Measurements from ENCODE around the gene TJP2.

TJP2 gene

GRCh38 chr9:69260161-69260560 is 86.1 kb downstream of the TJP2 start:
- Histone ChIP-seq H3K27ac (ENCODE audit: low read length) (no peak overlapping the region), H4K20me1 (ENCODE audit: insufficient read depth, low read length) (no peaks in the 10 kb centered on the region), H3K9ac (ENCODE audit: low read length) (no peak overlapping the region), H3K9me3 (ENCODE audit: insufficient read depth, low read length) (no peaks in the 10 kb centered on the region), H2AFZ (ENCODE audit: low read depth, low read length) (no peak overlapping the region), H3K4me1 (ENCODE audit: low read length) (peaks cover 7% of the 10 kb centered on the region; the same call in 1 of the 2 replicates), H3K36me3 (replicated peaks; ENCODE audit: low read depth, low read length) (peaks cover 9% of the 10 kb centered on the region), H3K4me2 (ENCODE audit: low read length) (no peak overlapping the region), H3K27me3 (ENCODE audit: low read depth, low read length) (no peaks in the 10 kb centered on the region), H3K79me2 (ENCODE audit: low read length) (no peaks in the 10 kb centered on the region), H3K4me3 (ENCODE audit: low read length) (no peak overlapping the region)
- no peak for TF ChIP-seq EZH2phosphoT487 (IDR thresholded peaks at IDR 0.05; ENCODE audit: low read depth)
- TF ChIP-seq, protein P1, sequence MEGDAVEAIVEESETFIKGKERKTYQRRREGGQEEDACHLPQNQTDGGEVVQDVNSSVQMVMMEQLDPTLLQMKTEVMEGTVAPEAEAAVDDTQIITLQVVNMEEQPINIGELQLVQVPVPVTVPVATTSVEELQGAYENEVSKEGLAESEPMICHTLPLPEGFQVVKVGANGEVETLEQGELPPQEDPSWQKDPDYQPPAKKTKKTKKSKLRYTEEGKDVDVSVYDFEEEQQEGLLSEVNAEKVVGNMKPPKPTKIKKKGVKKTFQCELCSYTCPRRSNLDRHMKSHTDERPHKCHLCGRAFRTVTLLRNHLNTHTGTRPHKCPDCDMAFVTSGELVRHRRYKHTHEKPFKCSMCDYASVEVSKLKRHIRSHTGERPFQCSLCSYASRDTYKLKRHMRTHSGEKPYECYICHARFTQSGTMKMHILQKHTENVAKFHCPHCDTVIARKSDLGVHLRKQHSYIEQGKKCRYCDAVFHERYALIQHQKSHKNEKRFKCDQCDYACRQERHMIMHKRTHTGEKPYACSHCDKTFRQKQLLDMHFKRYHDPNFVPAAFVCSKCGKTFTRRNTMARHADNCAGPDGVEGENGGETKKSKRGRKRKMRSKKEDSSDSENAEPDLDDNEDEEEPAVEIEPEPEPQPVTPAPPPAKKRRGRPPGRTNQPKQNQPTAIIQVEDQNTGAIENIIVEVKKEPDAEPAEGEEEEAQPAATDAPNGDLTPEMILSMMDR (IDR thresholded peaks at IDR 0.05; ENCODE audit: low read depth, low read length), result no peak

DNA sequence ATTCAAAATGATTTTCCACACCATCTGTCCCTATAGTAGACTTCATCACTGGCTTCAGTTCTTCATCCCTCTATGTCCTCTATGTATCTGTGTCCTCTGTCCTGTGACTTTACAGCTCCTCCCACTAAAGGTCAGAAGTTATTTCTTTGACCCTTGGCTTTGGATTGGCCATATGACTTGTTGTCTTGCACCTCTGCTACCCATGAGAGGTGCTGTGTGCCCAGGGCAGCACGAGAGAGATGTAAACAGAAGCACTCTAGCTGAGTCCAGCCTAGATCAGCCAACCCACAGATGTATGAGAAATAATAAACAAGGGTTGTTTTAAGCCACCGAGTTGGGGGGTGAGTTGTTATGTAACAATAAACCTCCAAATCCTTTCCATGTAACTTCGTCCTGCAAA is 87.6 kb downstream of the TJP2 start:
- TF ChIP-seq, protein P1 (IDR thresholded peaks at IDR 0.05; ENCODE audit: low read depth, low read length), result no peak
- TF ChIP-seq EZH2phosphoT487 (IDR thresholded peaks at IDR 0.05; ENCODE audit: low read depth), result no peak
- Histone ChIP-seq H4K20me1 (ENCODE audit: insufficient read depth, low read length) (no peaks in the 10 kb centered on the region), H3K36me3 (replicated peaks; ENCODE audit: low read depth, low read length) (peaks cover 6% of the 10 kb centered on the region), H3K79me2 (ENCODE audit: low read length) (no peaks in the 10 kb centered on the region), H3K9ac (ENCODE audit: low read length) (no peak overlapping the region), H3K4me2 (ENCODE audit: low read length) (no peak overlapping the region), H3K27me3 (ENCODE audit: low read depth, low read length) (no peaks in the 10 kb centered on the region), H3K9me3 (ENCODE audit: insufficient read depth, low read length) (no peaks in the 10 kb centered on the region), H2AFZ (ENCODE audit: low read depth, low read length) (no peak overlapping the region), H3K4me3 (ENCODE audit: low read length) (no peak overlapping the region), H3K27ac (ENCODE audit: low read length) (no peak overlapping the region), H3K4me1 (ENCODE audit: low read length) (peaks cover 7% of the 10 kb centered on the region; the same call in 1 of the 2 replicates)

- H3K79me2 ChIP-seq (ENCODE audit: low read length), result no peaks in the 10 kb centered on the region
- H3K4me1 ChIP-seq (ENCODE audit: low read length), result peaks cover 7% of the 10 kb centered on the region; the same call in 1 of the 2 replicates
- no peaks in the 10 kb centered on the region for H3K9me3 ChIP-seq (ENCODE audit: insufficient read depth, low read length)
- TF ChIP-seq EZH2phosphoT487 (IDR thresholded peaks at IDR 0.05; ENCODE audit: low read depth), result no peak
- TF ChIP-seq, protein P1 (IDR thresholded peaks at IDR 0.05; ENCODE audit: low read depth, low read length), result no peak
- no peak overlapping the region for H3K4me2 ChIP-seq (ENCODE audit: low read length)
- H3K27me3 ChIP-seq (ENCODE audit: low read depth, low read length), result no peaks in the 10 kb centered on the region
- H4K20me1 ChIP-seq (ENCODE audit: insufficient read depth, low read length), result no peaks in the 10 kb centered on the region
- H3K27ac ChIP-seq (ENCODE audit: low read length), result no peak overlapping the region
- no peaks in the 10 kb centered on the region for H3K36me3 ChIP-seq (replicated peaks; ENCODE audit: low read depth, low read length)
- H3K9ac ChIP-seq (ENCODE audit: low read length), result no peak overlapping the region
- no peak overlapping the region for H2AFZ ChIP-seq (ENCODE audit: low read depth, low read length)
- H3K4me3 ChIP-seq (ENCODE audit: low read length), result no peak overlapping the region
These were observed 90.4 kb downstream of the TJP2 start for GRCh38 chr9:69264526-69264925.

GRCh38 chr9:69265891-69266290 is 91.8 kb downstream of the TJP2 start:
- no peak overlapping the region for H3K4me2 ChIP-seq (ENCODE audit: low read length)
- H3K36me3 ChIP-seq (replicated peaks; ENCODE audit: low read depth, low read length), result no peaks in the 10 kb centered on the region
- no peaks in the 10 kb centered on the region for H3K9me3 ChIP-seq (ENCODE audit: insufficient read depth, low read length)
- H3K4me3 ChIP-seq (ENCODE audit: low read length), result no peak overlapping the region
- peaks cover 7% of the 10 kb centered on the region; the same call in 1 of the 2 replicates for H3K4me1 ChIP-seq (ENCODE audit: low read length)
- no peak overlapping the region for H2AFZ ChIP-seq (ENCODE audit: low read depth, low read length)
- H3K9ac ChIP-seq (ENCODE audit: low read length), result no peak overlapping the region
- H4K20me1 ChIP-seq (ENCODE audit: insufficient read depth, low read length), result no peaks in the 10 kb centered on the region
- TF ChIP-seq EZH2phosphoT487 (IDR thresholded peaks at IDR 0.05; ENCODE audit: low read depth), result no peak
- TF ChIP-seq, protein P1 (IDR thresholded peaks at IDR 0.05; ENCODE audit: low read depth, low read length), result no peak
- H3K27me3 ChIP-seq (ENCODE audit: low read depth, low read length), result no peaks in the 10 kb centered on the region
- H3K27ac ChIP-seq (ENCODE audit: low read length), result no peak overlapping the region
- no peaks in the 10 kb centered on the region for H3K79me2 ChIP-seq (ENCODE audit: low read length)
